B cell (primary cell): ENCODE results near the gene PPP1R12B.
"Not testable (repeated sequence)": the region's sequence is repeated elsewhere in the genome, so short reads cannot be mapped to it uniquely, and the experiment has no call there.

Source experiments
- CTCF ChIP-seq: fragments of 200-600 bp; IDR thresholded peaks from one replicate; pipeline ENCODE4 v1.8.0; 2022; ENCODE audit warnings: antibody characterized with exemption, mild to moderate bottlenecking
- EZH2 ChIP-seq: IDR thresholded peaks from 2 replicates; pipeline ENCODE4 v1.6.1; 2012; ENCODE audit warnings: borderline replicate concordance, low read depth, mild to moderate bottlenecking, moderate library complexity, low read length; ENCODE audit not compliant: insufficient read depth, poor library complexity, severe bottlenecking

- not testable (repeated sequence) for TF ChIP-seq EZH2, CTCF
Measured at GRCh38 chr1:202401771-202402170, 53.3 kb downstream of the PPP1R12B start.
